ENCODE results near the gene PLEKHM3.

DNA sequence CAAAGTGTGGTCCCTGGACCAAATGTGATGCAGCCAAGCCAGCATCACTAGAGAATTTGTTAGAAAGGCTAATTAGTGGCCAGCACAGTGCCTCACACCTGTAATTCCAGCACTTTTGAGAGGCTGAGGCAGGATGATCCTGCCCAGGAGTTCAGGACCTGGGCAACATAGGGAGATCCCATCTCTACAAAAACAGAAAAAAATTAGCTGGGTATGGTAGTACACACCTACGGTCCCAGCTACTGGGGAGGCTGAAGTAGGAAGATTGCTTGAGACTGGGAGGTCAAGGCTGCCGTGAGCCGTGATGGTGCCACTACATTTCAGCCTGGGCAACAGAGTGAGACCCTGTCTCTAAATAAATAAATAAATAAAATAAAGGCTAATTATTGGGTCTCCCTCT, 185.8 kb downstream of the PLEKHM3 start:
- TF ChIP-seq POLR2A (IDR thresholded peaks at IDR 0.05): no peak
- no peak for TF ChIP-seq CTCF (IDR thresholded peaks at IDR 0.05 in 4 of 5, conservative IDR thresholded peaks at IDR 0.05 in 1 of 5)

Data from gastrocnemius medialis (tissue), 4 donors.